CD4-positive, alpha-beta T cell treated with Interleukin-6 at 100 ng/mL for 8 hours (primary cell): ENCODE data around the gene EXOC4.

ENCODE experiments used
- DNase-seq: peaks from one replicate; pipeline ENCODE4 v3.0.0-alpha.2; 2020; ENCODE audit warnings: mixed read lengths, low spot score

EXOC4 gene

GRCh38 chr7:133364959-133365690, 112.2 kb downstream of the EXOC4 start:
- DNase-seq, result no peak

DNA sequence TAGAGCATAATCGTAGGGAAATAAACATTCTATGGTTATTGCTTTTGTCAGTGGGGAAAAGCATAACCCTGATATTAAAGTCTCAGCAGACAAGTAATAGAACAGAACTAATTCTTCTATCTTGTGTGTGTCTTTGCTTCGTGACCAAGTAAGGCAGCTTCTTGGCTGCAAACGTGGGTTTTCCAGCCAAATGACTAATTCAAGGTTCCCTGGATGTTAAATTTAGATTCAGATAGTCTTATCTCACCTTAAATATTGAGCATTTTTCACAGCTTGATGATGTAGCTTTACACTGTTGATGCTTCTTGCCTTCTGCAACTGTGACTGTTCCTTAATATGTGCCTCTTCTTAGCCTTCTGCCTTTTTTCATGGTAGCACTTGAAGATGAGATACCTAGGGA, 113.0 kb downstream of the EXOC4 start:
- DNase-seq, result no peak

DNA sequence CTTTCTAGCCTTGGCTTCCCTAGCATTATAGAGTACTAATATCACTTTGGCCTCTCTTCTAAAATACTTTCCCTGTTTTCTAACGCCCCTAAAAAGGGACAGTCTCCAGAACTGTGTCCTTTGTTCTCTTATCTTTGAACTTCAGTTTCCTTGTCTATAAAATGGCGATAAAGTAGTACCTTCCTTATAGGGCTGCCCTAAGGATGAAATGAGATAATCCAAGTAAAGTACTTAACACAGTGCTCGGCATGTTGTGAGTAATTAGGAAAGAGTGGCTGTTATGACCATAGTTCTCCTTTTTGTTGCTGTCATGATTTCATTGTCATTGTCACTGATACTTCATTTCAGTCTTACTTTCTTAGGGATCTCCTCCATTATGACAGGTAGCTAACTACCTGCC, 114.7 kb downstream of the EXOC4 start:
- DNase-seq, result no peak

DNA sequence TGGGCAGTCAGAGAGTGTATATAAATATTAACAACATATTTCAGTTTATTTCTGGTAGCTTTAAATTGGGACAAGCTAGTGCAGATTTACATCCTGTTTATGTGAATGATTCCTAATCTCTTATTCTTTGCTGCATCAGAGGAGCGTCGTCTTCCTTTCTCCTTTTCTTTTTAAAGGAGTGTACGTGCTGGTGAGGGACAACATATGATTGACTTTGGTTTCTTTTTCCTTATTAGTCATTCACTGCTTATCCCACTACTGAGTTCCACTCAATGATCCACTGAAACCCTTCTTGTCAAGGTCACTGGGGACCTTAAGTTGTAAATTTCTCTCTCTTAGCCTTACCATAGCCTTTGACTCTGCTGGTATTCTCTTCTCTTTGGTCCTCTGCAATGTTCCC, 116.3 kb downstream of the EXOC4 start:
- no peak for DNase-seq

GRCh38 chr7:133371616-133372015, 118.7 kb downstream of the EXOC4 start:
- DNase-seq, result no peak

DNA sequence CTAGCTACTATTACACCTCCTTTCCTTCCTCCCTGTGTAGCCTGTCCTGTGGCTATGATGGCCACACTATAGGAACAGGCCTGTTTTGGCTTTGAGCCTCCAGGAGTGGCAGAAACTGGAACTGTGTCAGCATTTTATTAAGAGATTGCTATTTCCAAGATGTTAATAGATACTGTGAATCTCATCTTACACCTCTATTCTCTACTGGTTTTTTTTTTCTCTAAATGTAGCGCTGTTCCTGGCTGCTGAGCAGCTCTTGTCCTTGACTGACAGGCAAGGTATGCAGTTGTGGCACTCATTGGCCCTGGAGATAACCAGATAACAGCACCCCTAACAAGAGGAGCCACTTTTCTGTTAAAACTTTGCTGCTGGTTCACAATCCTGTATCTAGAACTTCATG, 119.5 kb downstream of the EXOC4 start:
- DNase-seq, result no peak

GRCh38 chr7:133376514-133376913, 123.6 kb downstream of the EXOC4 start:
- DNase-seq, result no peak

DNA sequence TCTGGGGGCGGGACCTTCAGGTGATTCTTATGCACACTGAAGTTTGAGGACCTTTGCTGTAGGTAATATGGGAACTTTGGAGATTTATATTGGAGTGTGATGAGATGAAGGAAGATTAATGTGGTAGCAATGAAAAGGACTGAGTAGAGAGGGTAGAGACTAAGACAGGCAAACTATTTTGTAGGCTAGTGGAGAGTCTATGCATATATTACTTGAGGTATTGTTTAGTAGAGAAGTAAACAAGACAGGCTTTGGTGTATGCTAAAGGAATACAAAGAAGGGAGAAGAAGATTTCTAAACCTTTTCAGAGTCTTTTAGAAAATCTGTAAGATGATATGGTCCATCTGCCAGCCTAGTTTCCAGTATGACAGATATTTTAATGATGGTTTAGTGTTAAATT, 129.1 kb downstream of the EXOC4 start:
- DNase-seq, result no peak

GRCh38 chr7:133382775-133383559, 130.1 kb downstream of the EXOC4 start:
- no peak for DNase-seq

DNA sequence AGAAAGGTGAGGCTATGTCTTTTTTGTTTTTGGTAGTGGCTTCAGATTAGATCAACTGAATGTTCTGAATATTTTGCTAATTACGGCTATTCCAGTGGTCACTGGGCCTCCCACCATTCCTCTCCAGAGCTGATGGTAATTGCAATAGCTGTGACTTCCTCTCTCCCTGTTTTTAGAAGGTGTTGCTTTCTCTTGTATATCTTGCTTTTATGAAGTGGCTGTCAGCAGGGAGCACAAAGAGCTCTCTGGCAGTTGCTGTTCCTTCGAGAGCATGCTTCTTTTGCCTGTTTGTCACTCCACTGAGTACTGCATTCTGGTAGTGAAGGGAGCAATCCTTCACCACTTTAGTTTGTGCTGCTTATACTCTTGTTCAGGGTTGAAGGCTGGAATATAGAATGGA, 133.3 kb downstream of the EXOC4 start:
- DNase-seq, result no peak

DNA sequence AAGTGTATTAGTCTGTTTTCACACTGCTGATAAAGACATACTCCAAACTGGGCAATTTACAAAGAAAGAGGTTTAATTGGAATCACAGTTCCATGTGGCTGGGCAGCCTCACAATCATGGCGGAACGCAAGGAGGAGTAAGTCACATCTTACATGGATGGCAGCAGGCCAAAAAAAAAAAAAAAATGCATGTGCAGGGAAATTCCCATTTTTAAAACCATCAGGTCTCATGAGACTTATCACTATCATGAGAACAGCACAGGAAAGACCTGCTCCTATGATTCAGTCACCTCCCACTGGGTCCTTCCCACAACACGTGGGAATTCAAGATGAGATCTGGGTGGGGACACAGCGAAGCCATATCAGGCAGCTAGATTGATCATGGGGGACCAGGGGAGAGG, 136.8 kb downstream of the EXOC4 start:
- no peak for DNase-seq

- no peak for DNase-seq
Measured at GRCh38 chr7:133391206-133391605, 138.3 kb downstream of the EXOC4 start.

DNA sequence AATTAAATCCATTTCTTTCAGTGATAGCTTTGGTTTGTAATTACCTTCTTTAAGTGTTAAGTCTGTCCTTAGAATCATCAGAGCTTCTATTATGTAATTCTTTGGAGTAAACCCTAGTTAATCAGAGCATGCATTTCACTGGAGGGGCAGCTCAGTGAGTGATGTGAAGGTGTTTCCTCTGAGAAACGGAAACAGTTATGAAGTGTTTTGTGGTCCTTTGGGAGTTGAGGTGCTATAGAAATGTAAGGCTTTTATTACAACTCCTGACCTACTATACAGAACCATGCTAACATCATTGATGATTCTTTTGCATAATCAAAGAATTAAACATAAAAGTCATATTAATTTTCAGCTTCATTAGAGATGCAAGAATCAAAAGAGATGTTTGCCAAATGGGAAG, 141.5 kb downstream of the EXOC4 start:
- DNase-seq, result no peak

DNA sequence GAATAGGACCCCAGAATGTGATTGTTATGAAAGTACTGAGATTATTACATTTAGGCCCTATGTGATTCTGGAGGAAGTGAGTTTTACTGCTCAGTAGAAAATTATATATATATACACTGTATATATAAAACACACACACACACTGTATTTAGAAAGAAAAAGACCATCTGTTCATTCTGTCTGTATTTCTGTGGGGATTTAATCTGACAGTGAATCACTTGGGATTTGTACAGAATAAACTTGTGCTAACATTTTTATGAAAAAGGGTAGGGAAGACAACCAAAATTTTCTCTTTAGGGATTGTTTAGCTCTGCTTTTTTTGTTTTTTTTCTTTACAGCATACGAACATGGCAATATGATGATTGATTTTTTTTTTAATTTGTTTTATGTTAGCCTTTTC, 142.7 kb downstream of the EXOC4 start:
- no peak for DNase-seq

- DNase-seq, result no peak
Measured at GRCh38 chr7:133398506-133398905, 145.6 kb downstream of the EXOC4 start.

- DNase-seq, result no peak
Measured at GRCh38 chr7:133401225-133401624, 148.3 kb downstream of the EXOC4 start.

- DNase-seq, result no peak
Measured at GRCh38 chr7:133408212-133408611, 155.3 kb downstream of the EXOC4 start.

- no peak for DNase-seq
Measured at GRCh38 chr7:133409421-133409820, 156.5 kb downstream of the EXOC4 start.

DNA sequence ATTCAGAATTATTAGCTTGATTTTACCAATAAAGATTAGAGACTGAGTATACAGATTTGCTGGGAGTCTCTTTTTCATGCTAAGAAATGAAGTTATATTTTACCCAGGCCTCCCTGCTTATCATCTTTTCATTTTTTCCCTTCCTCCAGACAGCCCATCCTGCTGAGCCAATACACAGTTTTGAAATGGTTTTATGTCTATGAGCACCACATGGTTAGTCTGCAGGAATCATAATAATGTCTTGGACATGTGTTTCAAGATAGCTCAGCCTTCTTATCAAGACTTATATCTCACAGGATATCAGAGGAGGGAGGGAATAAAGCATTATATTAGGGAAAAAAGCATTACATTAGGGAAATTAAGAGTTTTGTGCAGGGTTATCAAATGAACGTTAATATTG, 157.1 kb downstream of the EXOC4 start:
- DNase-seq, result no peak

DNA sequence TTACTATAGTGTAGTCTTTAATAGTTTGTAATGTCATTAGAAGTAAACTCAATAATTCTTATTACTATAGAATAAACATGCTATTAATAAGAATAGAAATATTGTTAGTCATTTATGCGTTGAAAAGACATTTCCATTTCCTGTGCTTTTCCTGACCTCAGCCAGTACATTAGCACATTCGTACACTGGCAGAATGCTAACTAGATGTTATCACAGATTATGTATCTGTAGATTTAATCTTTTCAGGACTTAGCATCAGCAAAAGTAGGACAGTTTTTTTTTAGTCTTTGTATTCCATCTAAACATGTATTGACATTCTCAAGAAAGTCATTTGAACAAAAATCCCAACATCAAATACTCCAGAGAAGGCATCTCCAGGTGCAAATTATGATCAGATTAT, 158.5 kb downstream of the EXOC4 start:
- DNase-seq, result no peak

DNA sequence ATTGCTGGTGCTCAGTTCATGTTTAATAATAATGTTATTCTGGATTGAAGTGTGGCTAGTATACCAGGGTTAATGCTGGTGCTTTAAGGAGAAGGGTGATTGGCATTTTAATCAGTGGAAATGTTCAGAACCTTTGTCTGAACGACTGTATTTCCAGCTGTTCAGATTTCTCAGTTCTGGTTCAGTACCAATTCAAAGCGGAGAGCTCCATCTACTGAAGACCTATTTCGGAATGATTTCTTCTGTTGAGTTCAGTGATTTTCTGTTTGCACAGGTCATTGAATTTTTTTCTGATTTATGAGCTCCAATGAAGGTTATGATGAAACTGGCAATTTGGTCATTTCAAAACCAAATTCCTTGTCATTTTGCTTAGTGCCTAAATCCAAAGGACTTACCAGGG, 160.1 kb downstream of the EXOC4 start:
- DNase-seq, result no peak

DNA sequence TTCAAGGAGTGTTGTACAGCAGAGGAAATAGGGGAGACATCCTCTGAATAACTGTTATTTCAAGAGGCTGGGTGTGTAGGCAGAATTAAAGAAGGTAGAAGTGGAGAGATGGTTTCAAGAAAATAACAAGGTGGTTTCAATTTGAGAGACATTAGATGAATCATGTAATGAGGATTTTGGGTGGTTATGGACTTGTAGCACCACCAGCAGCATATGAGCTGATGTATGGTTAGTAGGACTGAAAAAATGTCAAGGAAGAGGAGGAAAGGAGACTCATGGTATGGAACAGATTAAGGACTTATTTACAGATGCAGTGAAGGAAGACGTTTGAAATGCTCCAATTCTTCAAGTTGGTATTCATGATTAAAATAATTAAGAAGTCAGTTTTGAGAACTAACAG, 166.2 kb downstream of the EXOC4 start:
- DNase-seq, result no peak

DNA sequence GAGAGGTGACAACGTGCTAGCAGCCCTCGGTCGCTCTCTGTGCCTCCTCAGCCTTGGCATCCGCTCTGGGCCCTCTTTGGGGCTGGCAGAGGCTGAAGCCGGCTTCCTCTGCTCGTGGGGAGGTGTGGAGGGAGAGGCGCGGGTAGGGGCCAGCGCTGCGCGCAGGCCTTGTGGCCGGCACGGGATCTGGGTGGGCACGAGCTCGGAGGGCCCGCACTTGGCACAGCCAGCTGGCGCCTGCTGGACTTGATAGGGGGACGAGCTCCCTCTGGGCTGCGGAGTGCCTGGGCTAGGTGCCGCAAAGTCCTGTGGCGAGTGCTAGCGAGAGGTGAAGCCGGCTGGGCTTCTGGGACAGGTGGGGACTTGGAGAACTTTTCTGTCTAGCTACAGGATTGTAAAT, 170.7 kb downstream of the EXOC4 start:
- DNase-seq, result no peak

DNA sequence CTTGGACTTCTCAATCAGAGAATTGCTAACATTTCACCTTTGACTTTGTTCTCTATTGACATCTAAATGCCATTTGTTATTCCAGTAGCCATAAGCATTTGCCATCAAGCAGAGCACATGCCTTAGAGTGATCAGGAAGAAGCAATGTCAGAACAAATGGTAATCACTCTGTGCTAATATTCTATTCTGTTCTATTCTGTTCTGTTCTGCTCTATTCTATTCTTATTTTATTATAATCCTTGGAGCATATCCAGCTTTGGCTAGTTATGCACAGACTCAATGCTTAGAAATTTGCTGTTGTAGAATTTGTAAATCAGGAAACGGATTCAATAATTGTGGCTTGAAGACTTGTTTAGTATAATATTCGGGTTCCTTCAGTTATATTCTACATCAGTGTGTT, 175.4 kb downstream of the EXOC4 start:
- DNase-seq, result no peak
